ENCODE measurements around the gene PXT1.

The PXT1 gene

GRCh38 chr6:36387440-36388303 lies 55.0 kb downstream of the PXT1 start, which contains the start of gene ETV7:
ETV7 (minus strand) TSS chr6:36387669; CDS start chr6:36387541, 128 bp downstream.
- DNase-seq: peak; percentile 24

- DNase-seq: no peak
Measured at GRCh38 chr6:36386495-36387439, 55.9 kb downstream of the PXT1 start.

- DNase-seq: no peak
Measured at GRCh38 chr6:36384095-36384494, 58.6 kb downstream of the PXT1 start.

GRCh38 chr6:36383606-36384005 lies 59.0 kb downstream of the PXT1 start:
- no peak for DNase-seq

GRCh38 chr6:36382976-36383375 lies 59.7 kb downstream of the PXT1 start:
- no peak for DNase-seq

- no peak for DNase-seq
Measured at GRCh38 chr6:36381502-36382389, 60.9 kb downstream of the PXT1 start.

GRCh38 chr6:36380166-36380565 lies 62.5 kb downstream of the PXT1 start:
- DNase-seq: no peak

- DNase-seq: no peak
Measured at GRCh38 chr6:36378936-36379335, 63.7 kb downstream of the PXT1 start.

GRCh38 chr6:36378243-36378920 lies 64.3 kb downstream of the PXT1 start:
- DNase-seq: no peak

- no peak for DNase-seq
Measured at GRCh38 chr6:36377594-36377993, 65.1 kb downstream of the PXT1 start.

- DNase-seq: no peak
Measured at GRCh38 chr6:36376742-36377141, 65.9 kb downstream of the PXT1 start.

GRCh38 chr6:36376183-36376582 lies 66.5 kb downstream of the PXT1 start:
- no peak for DNase-seq

GRCh38 chr6:36375644-36376155 lies 67.0 kb downstream of the PXT1 start:
- no peak for DNase-seq

GRCh38 chr6:36374972-36375371 lies 67.7 kb downstream of the PXT1 start:
- no peak for DNase-seq

- DNase-seq: no peak
Measured at GRCh38 chr6:36374194-36374593, 68.5 kb downstream of the PXT1 start.

GRCh38 chr6:36373368-36374019 lies 69.2 kb downstream of the PXT1 start:
- DNase-seq: no peak

- no peak for DNase-seq
Measured at GRCh38 chr6:36372088-36372487, 70.6 kb downstream of the PXT1 start.

- DNase-seq: no peak
Measured at GRCh38 chr6:36371211-36371610, 71.4 kb downstream of the PXT1 start.

GRCh38 chr6:36370638-36371037 lies 72.0 kb downstream of the PXT1 start:
- no peak for DNase-seq

GRCh38 chr6:36368921-36369865 lies 73.5 kb downstream of the PXT1 start:
- no peak for DNase-seq
